Fibroblast of the aortic adventitia (primary cell): Measurements from ENCODE around the gene KCNB1. TPM values are rescaled to one million over a fixed set of nuclear protein-coding genes. Genes with fewer than 3 reads are reported as not detected.

ENCODE experiments used
- DNase-seq: peaks from one replicate; pipeline ENCODE4 v3.0.0-alpha.2; 2010; ENCODE audit warnings: low read depth
- H3K4me3 ChIP-seq: 2 replicates; pipeline ENCODE4 v1.5.1; 2011; ENCODE audit warnings: low read depth, mild to moderate bottlenecking, control low read depth, low read length, moderate library complexity
- CTCF ChIP-seq: IDR thresholded peaks from 2 replicates; pipeline ENCODE4 v1.5.1; 2011; ENCODE audit warnings: mild to moderate bottlenecking, low read length, control low read depth, inconsistent platforms; ENCODE audit not compliant: insufficient read depth
- total RNA-seq: library from RNA; depleted of rRNA; stranded (reverse); fragments of >200 nt; gene quantifications from 2 replicates; pipeline ENCODE4 v1.2.3, GENCODE V29; 2012; ENCODE audit warnings: low replicate concordance

Gene KCNB1
- total RNA-seq, 1 donor = 0.27 TPM

DNA sequence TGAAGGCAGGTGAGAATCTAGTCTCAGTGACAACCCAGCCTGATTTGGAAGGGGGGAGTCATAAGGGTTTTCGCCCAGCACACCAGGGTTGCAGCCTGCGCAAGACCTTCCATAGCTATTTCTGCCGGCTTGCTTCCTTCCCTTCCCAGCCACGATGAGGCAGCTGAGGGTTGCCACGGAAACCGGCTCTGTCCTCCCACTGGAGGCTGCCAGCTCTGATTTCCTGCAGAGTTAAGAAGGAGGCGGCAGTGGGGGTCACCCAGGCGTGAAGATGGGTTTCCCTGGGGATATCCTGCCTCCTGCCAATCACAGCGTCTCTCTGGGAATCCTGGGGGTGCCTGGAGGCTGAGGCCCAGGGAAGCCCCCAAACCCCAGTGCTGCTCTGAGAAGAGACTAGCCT, 23.1 kb upstream of the KCNB1 start:
- peak; percentile 43 for DNase-seq
- no peak for TF ChIP-seq CTCF
- H3K4me3 ChIP-seq = no peak overlapping the region

DNA sequence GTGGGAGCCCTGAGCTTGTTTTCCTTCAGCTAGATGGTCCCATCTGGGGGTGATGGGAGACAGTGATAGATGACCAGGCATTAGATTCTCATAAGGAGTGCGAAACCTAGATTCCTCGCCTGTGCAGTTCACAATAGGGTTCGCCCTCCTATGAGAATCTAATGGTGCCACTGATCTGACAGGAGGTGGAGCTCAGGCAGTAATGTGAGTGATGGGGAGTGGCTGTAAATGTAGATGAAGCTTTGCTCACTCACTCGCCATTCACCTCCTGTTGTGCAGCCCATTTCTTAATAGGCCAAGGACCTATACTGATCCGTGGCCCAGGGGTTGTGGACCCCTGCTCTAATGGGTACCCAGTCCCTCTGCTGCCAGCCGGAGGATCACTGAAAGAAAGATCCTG, 20.7 kb upstream of the KCNB1 start:
- peak; percentile 19 for DNase-seq
- no peak for TF ChIP-seq CTCF
- H3K4me3 ChIP-seq = no peak overlapping the region

- no peak overlapping the region for H3K4me3 ChIP-seq
- TF ChIP-seq CTCF = no peak
- peak; percentile 79 for DNase-seq
Observed at GRCh38 chr20:49501917-49502316, 19.4 kb upstream of the KCNB1 start.

DNA sequence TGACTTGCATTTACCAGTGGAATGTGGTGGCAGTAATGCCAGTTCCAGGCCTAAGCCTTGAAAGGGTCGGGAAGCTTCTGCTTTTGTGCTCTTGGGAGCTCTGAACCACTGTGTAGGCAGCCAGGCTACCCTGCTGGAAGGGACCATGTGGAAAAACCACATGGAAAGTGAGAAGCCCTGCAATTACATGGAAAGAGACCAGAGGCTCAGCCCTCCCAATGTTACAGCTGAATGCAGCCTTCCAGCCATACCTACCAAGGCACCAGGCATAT, 14.9 kb upstream of the KCNB1 start:
- TF ChIP-seq CTCF = no peak
- DNase-seq = no peak
- H3K4me3 ChIP-seq = no peak overlapping the region

GRCh38 chr20:49496553-49497397, 14.3 kb upstream of the KCNB1 start:
- TF ChIP-seq CTCF = no peak
- no peak for DNase-seq

GRCh38 chr20:49496043-49496442, 13.6 kb upstream of the KCNB1 start:
- no peak overlapping the region for H3K4me3 ChIP-seq
- TF ChIP-seq CTCF = no peak
- no peak for DNase-seq

More at GRCh38 chr20:49496553-49497397, 14.3 kb upstream of the KCNB1 start:
- no peak overlapping the region for H3K4me3 ChIP-seq

- H3K4me3 ChIP-seq = no peak overlapping the region
- no peak for TF ChIP-seq CTCF
- no peak for DNase-seq
Observed at GRCh38 chr20:49490689-49491088, 8.2 kb upstream of the KCNB1 start.
